Retinal pigment epithelial cell (primary cell): ENCODE data around the gene C19orf47.
"Not testable (repeated sequence)": the region's sequence is repeated elsewhere in the genome, so short reads cannot be mapped to it uniquely, and the experiment has no call there.

Source experiments
- DNase-seq: peaks from one replicate; pipeline ENCODE4 v3.0.0-alpha.2; 2010; ENCODE audit warnings: low read depth
- H3K4me3 ChIP-seq: 2 replicates; pipeline ENCODE4 v1.5.1; 2011; ENCODE audit warnings: mild to moderate bottlenecking, low read length, control low read depth, moderate library complexity
- TF ChIP-seq, protein P1 (sequence below): conservative IDR thresholded peaks from 2 replicates; pipeline ENCODE4 v1.5.1; 2011; ENCODE audit warnings: low read depth, low read length, control low read depth, inconsistent platforms

Gene C19orf47

DNA sequence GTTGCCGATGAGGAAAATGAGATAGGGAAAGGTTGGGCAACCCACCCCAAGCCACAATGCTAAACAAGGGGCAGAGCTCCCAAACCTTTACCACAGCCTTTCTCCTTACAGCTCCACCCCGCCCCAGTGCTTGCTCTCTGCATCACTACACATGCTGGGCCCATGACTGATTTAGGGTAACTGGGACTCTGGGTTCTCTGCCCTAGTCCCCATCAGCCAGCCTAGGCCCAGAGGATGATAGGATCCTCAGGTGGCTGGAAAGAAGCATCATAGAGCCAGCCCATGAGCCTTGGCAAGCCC lies 11.6 kb downstream of the C19orf47 start:
- TF ChIP-seq, protein P1, sequence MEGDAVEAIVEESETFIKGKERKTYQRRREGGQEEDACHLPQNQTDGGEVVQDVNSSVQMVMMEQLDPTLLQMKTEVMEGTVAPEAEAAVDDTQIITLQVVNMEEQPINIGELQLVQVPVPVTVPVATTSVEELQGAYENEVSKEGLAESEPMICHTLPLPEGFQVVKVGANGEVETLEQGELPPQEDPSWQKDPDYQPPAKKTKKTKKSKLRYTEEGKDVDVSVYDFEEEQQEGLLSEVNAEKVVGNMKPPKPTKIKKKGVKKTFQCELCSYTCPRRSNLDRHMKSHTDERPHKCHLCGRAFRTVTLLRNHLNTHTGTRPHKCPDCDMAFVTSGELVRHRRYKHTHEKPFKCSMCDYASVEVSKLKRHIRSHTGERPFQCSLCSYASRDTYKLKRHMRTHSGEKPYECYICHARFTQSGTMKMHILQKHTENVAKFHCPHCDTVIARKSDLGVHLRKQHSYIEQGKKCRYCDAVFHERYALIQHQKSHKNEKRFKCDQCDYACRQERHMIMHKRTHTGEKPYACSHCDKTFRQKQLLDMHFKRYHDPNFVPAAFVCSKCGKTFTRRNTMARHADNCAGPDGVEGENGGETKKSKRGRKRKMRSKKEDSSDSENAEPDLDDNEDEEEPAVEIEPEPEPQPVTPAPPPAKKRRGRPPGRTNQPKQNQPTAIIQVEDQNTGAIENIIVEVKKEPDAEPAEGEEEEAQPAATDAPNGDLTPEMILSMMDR: no peak
- no peak for DNase-seq
- no peak overlapping the region for H3K4me3 ChIP-seq

DNA sequence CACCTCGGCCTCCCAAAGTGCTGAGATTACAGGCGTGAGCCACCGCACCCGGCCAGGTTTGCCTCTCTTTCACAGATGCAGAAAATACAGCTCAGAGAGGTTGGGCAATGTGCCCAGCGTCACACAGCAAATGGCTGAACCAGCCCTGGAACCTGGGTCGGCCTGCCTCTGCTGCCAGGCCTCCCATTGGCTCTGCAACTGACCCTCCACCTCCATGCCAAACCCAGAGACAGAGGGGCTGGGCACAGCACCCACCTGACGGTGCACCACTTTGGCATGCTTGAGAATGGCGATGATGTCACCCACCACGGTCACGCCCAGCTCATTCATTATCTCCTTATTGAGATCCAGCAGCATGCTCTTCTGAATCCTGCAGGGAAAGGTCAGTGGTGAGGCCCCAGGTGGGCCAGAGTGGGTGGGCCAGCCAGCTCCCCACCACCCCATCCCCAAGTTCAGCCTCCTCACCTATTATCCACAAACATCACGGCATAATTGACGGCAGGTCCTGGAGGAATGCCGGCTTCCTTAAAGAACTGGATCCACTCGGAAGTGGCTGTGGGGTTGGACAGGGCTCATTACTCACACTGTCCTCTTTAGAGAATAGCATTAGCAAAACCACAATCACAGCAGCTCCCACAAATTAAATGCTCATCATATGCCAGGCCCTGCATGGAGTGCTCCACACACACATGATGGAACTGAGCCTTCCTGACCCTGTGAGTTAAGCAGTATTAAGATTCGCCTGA lies 12.2 kb downstream of the C19orf47 start:
- TF ChIP-seq, protein P1: no peak
- H3K4me3 ChIP-seq: no peak overlapping the region
- DNase-seq: no peak

DNA sequence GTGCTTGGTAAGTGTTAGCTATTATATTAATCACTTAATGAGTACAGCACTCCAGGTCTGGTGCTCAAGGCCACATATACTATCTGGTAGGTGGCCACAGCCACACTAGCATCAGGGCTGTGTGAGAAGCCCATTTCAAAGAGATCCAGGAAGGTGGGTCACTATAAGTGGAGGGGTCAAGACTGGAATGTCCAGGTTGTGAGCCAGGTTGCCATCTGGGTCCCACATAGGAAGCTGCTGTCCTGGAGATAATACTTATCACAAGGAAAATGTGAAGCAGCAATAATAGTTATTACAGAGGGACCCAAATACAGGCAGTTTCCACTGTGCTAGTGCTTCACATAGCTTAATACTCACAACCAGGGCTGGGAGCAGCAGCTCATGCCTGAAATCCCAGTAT lies 13.1 kb downstream of the C19orf47 start:
- no peak overlapping the region for H3K4me3 ChIP-seq
- TF ChIP-seq, protein P1: no peak
- DNase-seq: no peak

DNA sequence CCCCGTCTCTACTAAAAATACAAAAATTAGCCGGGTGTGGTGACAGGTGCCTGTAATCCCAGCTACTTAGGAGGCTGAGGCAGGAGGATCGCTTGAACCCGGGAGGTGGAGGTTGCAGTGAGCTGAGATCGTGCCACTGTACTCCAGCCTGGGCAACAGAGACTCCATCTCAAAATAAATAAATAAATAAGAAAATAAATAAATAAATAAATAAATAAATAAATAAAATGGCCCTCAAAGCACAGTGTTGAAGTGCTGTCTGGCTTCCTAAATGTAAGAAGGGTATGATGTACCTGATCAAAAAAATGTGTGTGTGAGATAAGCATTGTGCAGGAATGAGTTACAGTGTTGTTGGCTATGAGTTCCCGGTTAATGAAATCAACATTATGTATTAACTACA lies 15.1 kb downstream of the C19orf47 start:
- DNase-seq, H3K4me3 ChIP-seq: not testable (repeated sequence)

DNA sequence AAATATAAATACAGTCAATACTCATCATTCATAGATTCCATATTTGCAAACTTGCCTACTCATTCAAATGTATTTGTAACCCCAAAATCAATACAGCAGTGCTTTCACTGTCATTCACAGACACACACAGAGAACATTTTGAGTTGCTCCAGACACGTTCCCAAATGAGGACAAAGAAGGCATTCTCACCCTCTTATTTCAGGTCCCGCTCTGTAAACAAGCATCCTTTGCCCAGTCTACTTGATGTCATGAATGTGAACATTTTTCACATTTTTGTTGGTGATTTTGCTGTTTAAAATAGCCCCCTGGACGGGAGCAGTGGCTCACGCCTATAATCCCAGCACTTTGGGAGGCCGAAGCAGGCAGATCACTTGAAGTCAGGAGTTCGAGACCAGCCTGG lies 15.5 kb downstream of the C19orf47 start:
- TF ChIP-seq, protein P1: no peak
- H3K4me3 ChIP-seq: no peak overlapping the region
- no peak for DNase-seq

DNA sequence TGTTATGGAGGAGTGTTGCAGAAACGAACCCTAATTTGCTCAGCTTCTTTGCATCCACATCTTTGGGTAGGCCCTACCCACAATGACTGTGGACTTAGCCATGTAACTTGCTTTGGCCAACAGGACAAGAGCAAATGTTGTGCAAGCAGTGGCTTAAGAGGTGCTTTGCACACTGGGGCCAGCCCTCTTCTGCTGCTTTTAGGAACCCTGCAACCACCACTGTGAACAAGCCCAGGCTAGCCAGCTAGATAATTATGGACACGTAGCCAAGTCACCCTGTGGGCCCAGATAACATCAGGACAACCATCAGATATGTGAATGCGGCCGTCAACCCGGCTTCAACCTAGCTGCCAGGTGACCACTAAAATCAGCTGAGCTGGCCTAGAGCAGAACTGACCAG lies 17.1 kb downstream of the C19orf47 start:
- TF ChIP-seq, protein P1: no peak
- no peak for DNase-seq
- no peak overlapping the region for H3K4me3 ChIP-seq

DNA sequence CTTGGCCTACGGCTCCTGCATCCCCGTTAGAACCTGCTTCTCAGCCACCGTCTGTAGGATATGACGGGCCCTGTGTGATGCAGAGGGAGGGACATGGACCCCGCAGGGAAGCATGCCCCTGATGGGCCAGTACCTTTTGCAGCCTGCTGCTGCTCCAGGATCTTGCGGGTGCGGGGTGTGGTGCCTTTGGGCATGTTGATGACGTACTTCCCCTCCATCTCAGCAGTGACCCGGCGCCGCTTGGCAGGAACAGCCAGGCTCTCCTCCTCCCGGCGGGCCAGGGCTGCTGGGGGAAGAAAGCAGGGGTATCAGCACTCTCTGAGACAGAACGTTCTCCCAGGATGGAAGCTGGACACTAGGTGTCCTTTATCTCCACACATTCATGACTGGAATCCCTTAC lies 22.0 kb downstream of the C19orf47 start:
- TF ChIP-seq, protein P1: no peak
- no peak for DNase-seq
- no peak overlapping the region for H3K4me3 ChIP-seq
